ENCODE data around the gene GABRR2.

The GABRR2 gene

GRCh38 chr6:89350281-89350966, 35.3 kb upstream of the GABRR2 start:
- peaks cover 24% of the 10 kb centered on the region for H3K4me1 ChIP-seq (ENCODE audit: insufficient read depth, low read length)
- no peak overlapping the region for H3K9ac ChIP-seq (ENCODE audit: low read depth, low read length)
- no peaks in the 10 kb centered on the region for H3K9me3 ChIP-seq (ENCODE audit: control insufficient read depth, insufficient read depth, low read length)
- H3K36me3 ChIP-seq (ENCODE audit: insufficient read depth, low read length): no peaks in the 10 kb centered on the region

GRCh38 chr6:89348372-89348771, 33.3 kb upstream of the GABRR2 start:
- H3K36me3 ChIP-seq (ENCODE audit: insufficient read depth, low read length): no peaks in the 10 kb centered on the region
- H3K9ac ChIP-seq (ENCODE audit: low read depth, low read length): no peak overlapping the region
- H3K9me3 ChIP-seq (ENCODE audit: control insufficient read depth, insufficient read depth, low read length): no peaks in the 10 kb centered on the region
- H3K4me1 ChIP-seq (ENCODE audit: insufficient read depth, low read length): peaks cover 24% of the 10 kb centered on the region

- H3K36me3 ChIP-seq (ENCODE audit: insufficient read depth, low read length): no peaks in the 10 kb centered on the region
- peaks cover 24% of the 10 kb centered on the region for H3K4me1 ChIP-seq (ENCODE audit: insufficient read depth, low read length)
- H3K9ac ChIP-seq (ENCODE audit: low read depth, low read length): no peak overlapping the region
Measured at GRCh38 chr6:89347825-89348224, 32.7 kb upstream of the GABRR2 start.

GRCh38 chr6:89346433-89346832, 31.3 kb upstream of the GABRR2 start:
- Histone ChIP-seq H3K4me1 (ENCODE audit: insufficient read depth, low read length) (peaks cover 24% of the 10 kb centered on the region), H3K9ac (ENCODE audit: low read depth, low read length) (no peak overlapping the region), H3K9me3 (ENCODE audit: control insufficient read depth, insufficient read depth, low read length) (no peaks in the 10 kb centered on the region), H3K36me3 (ENCODE audit: insufficient read depth, low read length) (no peaks in the 10 kb centered on the region)

More at GRCh38 chr6:89347825-89348224, 32.7 kb upstream of the GABRR2 start:
- no peaks in the 10 kb centered on the region for H3K9me3 ChIP-seq (ENCODE audit: control insufficient read depth, insufficient read depth, low read length)

- Histone ChIP-seq H3K9ac (ENCODE audit: low read depth, low read length) (no peak overlapping the region), H3K36me3 (ENCODE audit: insufficient read depth, low read length) (no peaks in the 10 kb centered on the region), H3K9me3 (ENCODE audit: control insufficient read depth, insufficient read depth, low read length) (no peaks in the 10 kb centered on the region), H3K4me1 (ENCODE audit: insufficient read depth, low read length) (no peaks in the 10 kb centered on the region)
Measured at GRCh38 chr6:89339565-89339964, 24.5 kb upstream of the GABRR2 start.

GRCh38 chr6:89335164-89335563, 20.1 kb upstream of the GABRR2 start:
- no peak overlapping the region for H3K9ac ChIP-seq (ENCODE audit: low read depth, low read length)
- H3K4me1 ChIP-seq (ENCODE audit: insufficient read depth, low read length): no peaks in the 10 kb centered on the region
- H3K36me3 ChIP-seq (ENCODE audit: insufficient read depth, low read length): no peaks in the 10 kb centered on the region
- H3K9me3 ChIP-seq (ENCODE audit: control insufficient read depth, insufficient read depth, low read length): no peaks in the 10 kb centered on the region

GRCh38 chr6:89330910-89331309, 15.8 kb upstream of the GABRR2 start:
- Histone ChIP-seq H3K4me1 (ENCODE audit: insufficient read depth, low read length) (no peaks in the 10 kb centered on the region), H3K9ac (ENCODE audit: low read depth, low read length) (no peak overlapping the region), H3K9me3 (ENCODE audit: control insufficient read depth, insufficient read depth, low read length) (no peaks in the 10 kb centered on the region), H3K36me3 (ENCODE audit: insufficient read depth, low read length) (peaks cover 3% of the 10 kb centered on the region; the same call in 1 of the 2 replicates)

- Histone ChIP-seq H3K9ac (ENCODE audit: low read depth, low read length) (no peak overlapping the region), H3K36me3 (ENCODE audit: insufficient read depth, low read length) (peaks cover 3% of the 10 kb centered on the region; the same call in 1 of the 2 replicates), H3K4me1 (ENCODE audit: insufficient read depth, low read length) (peaks cover 1% of the 10 kb centered on the region; the same call in 1 of the 2 replicates), H3K9me3 (ENCODE audit: control insufficient read depth, insufficient read depth, low read length) (no peaks in the 10 kb centered on the region)
Measured at GRCh38 chr6:89328976-89329375, 13.9 kb upstream of the GABRR2 start.

- Histone ChIP-seq H3K9ac (ENCODE audit: low read depth, low read length) (no peak overlapping the region), H3K36me3 (ENCODE audit: insufficient read depth, low read length) (no peaks in the 10 kb centered on the region), H3K4me1 (ENCODE audit: insufficient read depth, low read length) (peaks cover 9% of the 10 kb centered on the region), H3K9me3 (ENCODE audit: control insufficient read depth, insufficient read depth, low read length) (peaks cover 10% of the 10 kb centered on the region)
Measured at GRCh38 chr6:89324304-89324703, 9.2 kb upstream of the GABRR2 start.

- Histone ChIP-seq H3K4me1 (ENCODE audit: insufficient read depth, low read length) (peaks cover 9% of the 10 kb centered on the region), H3K36me3 (ENCODE audit: insufficient read depth, low read length) (no peaks in the 10 kb centered on the region), H3K9me3 (ENCODE audit: control insufficient read depth, insufficient read depth, low read length) (peaks cover 10% of the 10 kb centered on the region), H3K9ac (ENCODE audit: low read depth, low read length) (no peak overlapping the region)
Measured at GRCh38 chr6:89323511-89323971, 8.4 kb upstream of the GABRR2 start.

GRCh38 chr6:89321131-89321970, 6.3 kb upstream of the GABRR2 start:
- no peaks in the 10 kb centered on the region for H3K36me3 ChIP-seq (ENCODE audit: insufficient read depth, low read length)
- H3K9ac ChIP-seq (ENCODE audit: low read depth, low read length): no peak overlapping the region
- H3K9me3 ChIP-seq (ENCODE audit: control insufficient read depth, insufficient read depth, low read length): peaks cover 10% of the 10 kb centered on the region
- H3K4me1 ChIP-seq (ENCODE audit: insufficient read depth, low read length): peaks cover 9% of the 10 kb centered on the region

GRCh38 chr6:89320012-89320559, 5.0 kb upstream of the GABRR2 start:
- Histone ChIP-seq H3K9ac (ENCODE audit: low read depth, low read length) (no peak overlapping the region), H3K4me1 (ENCODE audit: insufficient read depth, low read length) (peaks cover 9% of the 10 kb centered on the region), H3K9me3 (ENCODE audit: control insufficient read depth, insufficient read depth, low read length) (peaks cover 10% of the 10 kb centered on the region), H3K36me3 (ENCODE audit: insufficient read depth, low read length) (no peaks in the 10 kb centered on the region)

- Histone ChIP-seq H3K36me3 (ENCODE audit: insufficient read depth, low read length) (no peaks in the 10 kb centered on the region), H3K4me1 (ENCODE audit: insufficient read depth, low read length) (peaks cover 12% of the 10 kb centered on the region), H3K9ac (ENCODE audit: low read depth, low read length) (no peak overlapping the region), H3K9me3 (ENCODE audit: control insufficient read depth, insufficient read depth, low read length) (peaks cover 10% of the 10 kb centered on the region)
Measured at GRCh38 chr6:89317067-89317466, 2.0 kb upstream of the GABRR2 start.

- H3K4me1 ChIP-seq (ENCODE audit: insufficient read depth, low read length): peaks cover 14% of the 10 kb centered on the region
- H3K9ac ChIP-seq (ENCODE audit: low read depth, low read length): no peak overlapping the region
- H3K36me3 ChIP-seq (ENCODE audit: insufficient read depth, low read length): no peaks in the 10 kb centered on the region
Measured at GRCh38 chr6:89314692-89315091, 407 bp downstream of the GABRR2 start.

More at GRCh38 chr6:89314692-89315091, 407 bp downstream of the GABRR2 start:
- no peaks in the 10 kb centered on the region for H3K9me3 ChIP-seq (ENCODE audit: control insufficient read depth, insufficient read depth, low read length)

All from ES-I3 (cell line).